ENCODE results near the gene MINDY2.

DNA sequence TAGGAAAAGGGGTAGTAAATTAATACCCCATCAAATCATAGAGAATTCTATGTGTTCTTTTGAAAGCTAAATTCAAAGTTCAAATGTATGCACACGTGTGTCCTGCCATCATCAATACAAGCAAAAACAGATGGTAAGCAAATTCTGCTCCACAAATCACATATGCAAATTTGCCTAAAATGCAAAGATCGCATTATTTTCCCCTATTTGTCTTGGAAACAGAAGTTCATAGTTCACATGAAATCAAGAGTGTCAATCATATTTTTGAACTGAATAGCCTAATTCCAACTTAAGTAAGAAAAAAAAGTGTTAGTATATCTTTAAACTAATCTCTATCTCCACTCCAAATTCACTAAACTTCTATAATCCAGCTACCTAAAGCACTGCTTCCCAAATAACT lies 30.1 kb upstream of the MINDY2 start:
- TF ChIP-seq, protein P1, sequence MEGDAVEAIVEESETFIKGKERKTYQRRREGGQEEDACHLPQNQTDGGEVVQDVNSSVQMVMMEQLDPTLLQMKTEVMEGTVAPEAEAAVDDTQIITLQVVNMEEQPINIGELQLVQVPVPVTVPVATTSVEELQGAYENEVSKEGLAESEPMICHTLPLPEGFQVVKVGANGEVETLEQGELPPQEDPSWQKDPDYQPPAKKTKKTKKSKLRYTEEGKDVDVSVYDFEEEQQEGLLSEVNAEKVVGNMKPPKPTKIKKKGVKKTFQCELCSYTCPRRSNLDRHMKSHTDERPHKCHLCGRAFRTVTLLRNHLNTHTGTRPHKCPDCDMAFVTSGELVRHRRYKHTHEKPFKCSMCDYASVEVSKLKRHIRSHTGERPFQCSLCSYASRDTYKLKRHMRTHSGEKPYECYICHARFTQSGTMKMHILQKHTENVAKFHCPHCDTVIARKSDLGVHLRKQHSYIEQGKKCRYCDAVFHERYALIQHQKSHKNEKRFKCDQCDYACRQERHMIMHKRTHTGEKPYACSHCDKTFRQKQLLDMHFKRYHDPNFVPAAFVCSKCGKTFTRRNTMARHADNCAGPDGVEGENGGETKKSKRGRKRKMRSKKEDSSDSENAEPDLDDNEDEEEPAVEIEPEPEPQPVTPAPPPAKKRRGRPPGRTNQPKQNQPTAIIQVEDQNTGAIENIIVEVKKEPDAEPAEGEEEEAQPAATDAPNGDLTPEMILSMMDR (IDR thresholded peaks at IDR 0.05; ENCODE audit: insufficient read depth, low read length) = no peak
- TF ChIP-seq GABPA (IDR thresholded peaks at IDR 0.05; ENCODE audit: low read depth) = no peak
